ACC112 (cell line): ENCODE results near the gene CGNL1.

ENCODE experiments used
- H2AFZ ChIP-seq: fragments of 200-600 bp; sonication (generic); one replicate; pipeline ENCODE4 v1.6.0; 2017; ENCODE audit warnings: antibody characterized with exemption, low read length; ENCODE audit not compliant: unreplicated experiment
- H3K27ac ChIP-seq: fragments of 200-600 bp; sonication (generic); 2 replicates; pipeline ENCODE4 v1.5.1; 2014; ENCODE audit warnings: low read depth, mild to moderate bottlenecking, antibody characterized with exemption, low read length, moderate library complexity
- H3K27me3 ChIP-seq: fragments of 200-600 bp; sonication (generic); 2 replicates; pipeline ENCODE4 v1.6.1; 2014; ENCODE audit warnings: mild to moderate bottlenecking, antibody characterized with exemption, low read length, moderate library complexity, mixed read lengths; ENCODE audit not compliant: insufficient read depth
- H3K36me3 ChIP-seq: fragments of 200-600 bp; sonication (generic); 2 replicates; pipeline ENCODE4 v1.6.1; 2016; ENCODE audit warnings: mild to moderate bottlenecking, antibody characterized with exemption, low read length, moderate library complexity, mixed read lengths; ENCODE audit not compliant: insufficient read depth
- H3K4me1 ChIP-seq: fragments of 200-600 bp; sonication (generic); one replicate; pipeline ENCODE4 v1.6.1; 2016; ENCODE audit warnings: low read length, mixed read lengths; ENCODE audit not compliant: insufficient read depth, unreplicated experiment, control insufficient read depth
- H3K4me3 ChIP-seq: fragments of 200-600 bp; sonication (generic); 2 replicates; pipeline ENCODE4 v1.5.1; 2014; ENCODE audit warnings: mild to moderate bottlenecking, low read depth, low read length
- H3K79me2 ChIP-seq: fragments of 200-600 bp; sonication (generic); one replicate; pipeline ENCODE4 v1.6.0; 2016; ENCODE audit warnings: low read length; ENCODE audit not compliant: control insufficient read depth, unreplicated experiment, insufficient read depth

Gene CGNL1

GRCh38 chr15:57596978-57597377 lies 220.7 kb downstream of the CGNL1 start:
- Histone ChIP-seq H3K4me1 (no peaks in the 10 kb centered on the region), H3K36me3 (no peaks in the 10 kb centered on the region), H3K27me3 (no peaks in the 10 kb centered on the region), H2AFZ (no peak overlapping the region), H3K79me2 (no peaks in the 10 kb centered on the region), H3K27ac (no peak overlapping the region), H3K4me3 (no peak overlapping the region)

- no peak overlapping the region for H3K4me3 ChIP-seq
- H3K79me2 ChIP-seq = no peaks in the 10 kb centered on the region
- H2AFZ ChIP-seq = no peak overlapping the region
- H3K27me3 ChIP-seq = no peaks in the 10 kb centered on the region
- no peak overlapping the region for H3K27ac ChIP-seq
- no peaks in the 10 kb centered on the region for H3K4me1 ChIP-seq
- H3K36me3 ChIP-seq = no peaks in the 10 kb centered on the region
Measured at GRCh38 chr15:57597431-57597830, 221.1 kb downstream of the CGNL1 start.

GRCh38 chr15:57598346-57598745 lies 222.0 kb downstream of the CGNL1 start:
- no peaks in the 10 kb centered on the region for H3K27me3 ChIP-seq
- H3K36me3 ChIP-seq = no peaks in the 10 kb centered on the region

GRCh38 chr15:57599296-57599810 lies 223.0 kb downstream of the CGNL1 start:
- H3K27ac ChIP-seq = no peak overlapping the region
- H2AFZ ChIP-seq = no peak overlapping the region
- no peaks in the 10 kb centered on the region for H3K79me2 ChIP-seq
- no peaks in the 10 kb centered on the region for H3K27me3 ChIP-seq
- H3K4me3 ChIP-seq = no peak overlapping the region
- H3K4me1 ChIP-seq = no peaks in the 10 kb centered on the region
- H3K36me3 ChIP-seq = no peaks in the 10 kb centered on the region

More at GRCh38 chr15:57598346-57598745, 222.0 kb downstream of the CGNL1 start:
- H3K79me2 ChIP-seq = no peaks in the 10 kb centered on the region
- no peak overlapping the region for H3K4me3 ChIP-seq
- H2AFZ ChIP-seq = no peak overlapping the region
- H3K4me1 ChIP-seq = no peaks in the 10 kb centered on the region
- no peak overlapping the region for H3K27ac ChIP-seq

- Histone ChIP-seq H3K36me3 (no peaks in the 10 kb centered on the region), H3K4me1 (no peaks in the 10 kb centered on the region), H3K27ac (no peak overlapping the region), H2AFZ (no peak overlapping the region), H3K4me3 (no peak overlapping the region), H3K79me2 (no peaks in the 10 kb centered on the region), H3K27me3 (no peaks in the 10 kb centered on the region)
Measured at GRCh38 chr15:57600197-57600596, 223.9 kb downstream of the CGNL1 start.
